ENCODE measurements around the gene EBF3. TPM values are rescaled to one million over a fixed set of nuclear protein-coding genes. Genes with fewer than 3 reads are reported as not detected.

Gene EBF3
- total RNA-seq, 1 donor from 2014 or later: not detected

- DNase-seq (ENCODE audit: low read depth): no peak
- TF ChIP-seq CTCF (conservative IDR thresholded peaks at IDR 0.05; ENCODE audit: low read depth, low read length): no peak
- no peak overlapping the region for H3K4me3 ChIP-seq (ENCODE audit: low read depth, low read length)
Observed at GRCh38 chr10:129938460-129938859, 25.6 kb downstream of the EBF3 start.

GRCh38 chr10:129937351-129937751 lies 26.7 kb downstream of the EBF3 start:
- no peak overlapping the region for H3K4me3 ChIP-seq (ENCODE audit: low read depth, low read length)
- no peak for DNase-seq (ENCODE audit: low read depth)

GRCh38 chr10:129936923-129937300 lies 27.2 kb downstream of the EBF3 start:
- no peak for TF ChIP-seq CTCF (conservative IDR thresholded peaks at IDR 0.05; ENCODE audit: low read depth, low read length)
- no peak for DNase-seq (ENCODE audit: low read depth)
- no peak overlapping the region for H3K4me3 ChIP-seq (ENCODE audit: low read depth, low read length)

More at GRCh38 chr10:129937351-129937751, 26.7 kb downstream of the EBF3 start:
- no peak for TF ChIP-seq CTCF (conservative IDR thresholded peaks at IDR 0.05; ENCODE audit: low read depth, low read length)

GRCh38 chr10:129936266-129936922 lies 27.7 kb downstream of the EBF3 start:
- H3K4me3 ChIP-seq (ENCODE audit: low read depth, low read length): no peak overlapping the region
- no peak for TF ChIP-seq CTCF (conservative IDR thresholded peaks at IDR 0.05; ENCODE audit: low read depth, low read length)
- no peak for DNase-seq (ENCODE audit: low read depth)

- TF ChIP-seq CTCF (conservative IDR thresholded peaks at IDR 0.05; ENCODE audit: low read depth, low read length): no peak
- H3K4me3 ChIP-seq (ENCODE audit: low read depth, low read length): no peak overlapping the region
- no peak for DNase-seq (ENCODE audit: low read depth)
Observed at GRCh38 chr10:129935867-129936152, 28.3 kb downstream of the EBF3 start.

GRCh38 chr10:129935102-129935866 lies 28.8 kb downstream of the EBF3 start:
- no peak overlapping the region for H3K4me3 ChIP-seq (ENCODE audit: low read depth, low read length)
- TF ChIP-seq CTCF (conservative IDR thresholded peaks at IDR 0.05; ENCODE audit: low read depth, low read length): no peak
- no peak for DNase-seq (ENCODE audit: low read depth)

All from epithelial cell of proximal tubule (primary cell).